ENCODE measurements around the gene METTL8.

DNA sequence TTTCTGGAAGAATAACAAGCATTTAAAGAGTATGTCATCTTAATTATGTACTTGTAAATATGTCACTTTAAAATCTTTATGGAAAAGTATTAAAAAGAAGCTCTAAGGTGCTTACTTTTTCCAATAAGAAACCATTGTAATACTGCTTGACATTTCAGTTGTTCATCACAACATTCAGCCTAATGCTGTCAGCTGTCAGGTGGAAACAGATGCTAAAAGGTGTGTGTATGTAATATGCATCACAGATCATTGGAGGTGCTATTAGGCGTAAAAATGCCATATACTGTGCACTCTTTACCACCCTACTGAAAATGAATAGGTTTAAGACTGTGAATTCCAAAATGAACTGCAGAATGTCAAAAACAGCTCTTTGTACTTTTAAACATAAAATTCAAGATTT, 40.3 kb downstream of the METTL8 start:
- TF ChIP-seq, protein P1, sequence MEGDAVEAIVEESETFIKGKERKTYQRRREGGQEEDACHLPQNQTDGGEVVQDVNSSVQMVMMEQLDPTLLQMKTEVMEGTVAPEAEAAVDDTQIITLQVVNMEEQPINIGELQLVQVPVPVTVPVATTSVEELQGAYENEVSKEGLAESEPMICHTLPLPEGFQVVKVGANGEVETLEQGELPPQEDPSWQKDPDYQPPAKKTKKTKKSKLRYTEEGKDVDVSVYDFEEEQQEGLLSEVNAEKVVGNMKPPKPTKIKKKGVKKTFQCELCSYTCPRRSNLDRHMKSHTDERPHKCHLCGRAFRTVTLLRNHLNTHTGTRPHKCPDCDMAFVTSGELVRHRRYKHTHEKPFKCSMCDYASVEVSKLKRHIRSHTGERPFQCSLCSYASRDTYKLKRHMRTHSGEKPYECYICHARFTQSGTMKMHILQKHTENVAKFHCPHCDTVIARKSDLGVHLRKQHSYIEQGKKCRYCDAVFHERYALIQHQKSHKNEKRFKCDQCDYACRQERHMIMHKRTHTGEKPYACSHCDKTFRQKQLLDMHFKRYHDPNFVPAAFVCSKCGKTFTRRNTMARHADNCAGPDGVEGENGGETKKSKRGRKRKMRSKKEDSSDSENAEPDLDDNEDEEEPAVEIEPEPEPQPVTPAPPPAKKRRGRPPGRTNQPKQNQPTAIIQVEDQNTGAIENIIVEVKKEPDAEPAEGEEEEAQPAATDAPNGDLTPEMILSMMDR (IDR thresholded peaks at IDR 0.05; ENCODE audit: insufficient read depth, low read length): no peak
- TF ChIP-seq, protein P2, sequence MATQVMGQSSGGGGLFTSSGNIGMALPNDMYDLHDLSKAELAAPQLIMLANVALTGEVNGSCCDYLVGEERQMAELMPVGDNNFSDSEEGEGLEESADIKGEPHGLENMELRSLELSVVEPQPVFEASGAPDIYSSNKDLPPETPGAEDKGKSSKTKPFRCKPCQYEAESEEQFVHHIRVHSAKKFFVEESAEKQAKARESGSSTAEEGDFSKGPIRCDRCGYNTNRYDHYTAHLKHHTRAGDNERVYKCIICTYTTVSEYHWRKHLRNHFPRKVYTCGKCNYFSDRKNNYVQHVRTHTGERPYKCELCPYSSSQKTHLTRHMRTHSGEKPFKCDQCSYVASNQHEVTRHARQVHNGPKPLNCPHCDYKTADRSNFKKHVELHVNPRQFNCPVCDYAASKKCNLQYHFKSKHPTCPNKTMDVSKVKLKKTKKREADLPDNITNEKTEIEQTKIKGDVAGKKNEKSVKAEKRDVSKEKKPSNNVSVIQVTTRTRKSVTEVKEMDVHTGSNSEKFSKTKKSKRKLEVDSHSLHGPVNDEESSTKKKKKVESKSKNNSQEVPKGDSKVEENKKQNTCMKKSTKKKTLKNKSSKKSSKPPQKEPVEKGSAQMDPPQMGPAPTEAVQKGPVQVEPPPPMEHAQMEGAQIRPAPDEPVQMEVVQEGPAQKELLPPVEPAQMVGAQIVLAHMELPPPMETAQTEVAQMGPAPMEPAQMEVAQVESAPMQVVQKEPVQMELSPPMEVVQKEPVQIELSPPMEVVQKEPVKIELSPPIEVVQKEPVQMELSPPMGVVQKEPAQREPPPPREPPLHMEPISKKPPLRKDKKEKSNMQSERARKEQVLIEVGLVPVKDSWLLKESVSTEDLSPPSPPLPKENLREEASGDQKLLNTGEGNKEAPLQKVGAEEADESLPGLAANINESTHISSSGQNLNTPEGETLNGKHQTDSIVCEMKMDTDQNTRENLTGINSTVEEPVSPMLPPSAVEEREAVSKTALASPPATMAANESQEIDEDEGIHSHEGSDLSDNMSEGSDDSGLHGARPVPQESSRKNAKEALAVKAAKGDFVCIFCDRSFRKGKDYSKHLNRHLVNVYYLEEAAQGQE (IDR thresholded peaks at IDR 0.05; ENCODE audit: insufficient replicate concordance, low read depth): no peak
- no peak for TF ChIP-seq GABPA (IDR thresholded peaks at IDR 0.05; ENCODE audit: low read depth)

All from HL-60 (cell line).